HG02571 (cell line): ENCODE measurements around the gene CDC42EP2.

Source experiments
- ATAC-seq: cut with Tn5 transposase; IDR thresholded peaks from one replicate; pipeline ENCODE4 v1.9.1; 2021; ENCODE audit warnings: mild to moderate bottlenecking, moderate library complexity; ENCODE audit not compliant: unreplicated experiment

The CDC42EP2 gene

GRCh38 chr11:65297026-65297672 is 17.5 kb upstream of the CDC42EP2 start:
- ATAC-seq, result no peak

DNA sequence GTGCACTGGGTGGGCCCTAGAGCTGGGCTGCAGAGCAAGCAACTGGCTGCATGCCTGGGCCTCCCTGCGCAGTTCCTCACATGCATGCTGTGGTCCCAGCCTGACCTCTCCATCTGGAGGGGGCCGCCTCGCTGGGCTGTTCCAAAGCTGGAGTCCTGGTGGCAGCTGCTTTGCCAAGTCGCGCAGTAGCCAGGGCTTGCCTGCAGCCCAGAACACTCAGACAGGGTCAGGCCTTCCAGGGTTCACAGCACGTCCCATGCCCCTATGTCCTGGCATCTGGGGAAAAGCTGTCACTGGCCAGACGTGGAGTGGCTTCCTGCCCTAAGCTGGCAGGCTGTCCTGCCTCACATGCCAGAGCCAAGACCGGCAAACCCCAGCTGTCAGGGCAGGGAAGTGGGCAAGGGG is 16.5 kb upstream of the CDC42EP2 start:
- ATAC-seq, result no peak

DNA sequence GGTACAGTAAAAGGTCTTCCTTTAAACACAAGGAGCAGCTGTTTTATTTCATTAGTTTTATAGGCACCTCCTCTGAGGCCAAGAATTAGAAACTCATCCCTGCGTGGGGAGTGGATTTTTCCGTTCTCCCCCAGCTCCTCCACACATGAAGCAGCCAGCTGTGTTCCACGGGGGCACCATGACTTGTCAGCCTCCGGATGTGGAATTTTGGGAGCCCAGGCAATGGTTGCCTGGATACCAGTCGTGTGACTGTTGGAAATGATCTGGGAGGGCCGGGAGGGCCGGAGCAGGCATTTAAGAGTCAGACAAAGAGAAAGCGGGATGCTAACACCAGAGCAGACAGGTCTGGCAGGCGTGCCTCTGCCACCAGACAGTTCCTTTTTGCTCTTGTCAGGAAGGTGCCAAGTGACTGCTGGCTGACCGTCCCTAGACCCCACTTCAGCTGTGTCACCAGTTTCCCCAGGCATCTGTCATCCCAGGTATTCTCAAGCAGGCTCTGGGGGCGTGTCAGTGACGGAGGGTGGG is 15.9 kb upstream of the CDC42EP2 start:
- ATAC-seq, result no peak

- ATAC-seq, result no peak
Measured at GRCh38 chr11:65300621-65301275, 13.9 kb upstream of the CDC42EP2 start.

GRCh38 chr11:65301491-65302329 is 13.0 kb upstream of the CDC42EP2 start:
- no peak for ATAC-seq

DNA sequence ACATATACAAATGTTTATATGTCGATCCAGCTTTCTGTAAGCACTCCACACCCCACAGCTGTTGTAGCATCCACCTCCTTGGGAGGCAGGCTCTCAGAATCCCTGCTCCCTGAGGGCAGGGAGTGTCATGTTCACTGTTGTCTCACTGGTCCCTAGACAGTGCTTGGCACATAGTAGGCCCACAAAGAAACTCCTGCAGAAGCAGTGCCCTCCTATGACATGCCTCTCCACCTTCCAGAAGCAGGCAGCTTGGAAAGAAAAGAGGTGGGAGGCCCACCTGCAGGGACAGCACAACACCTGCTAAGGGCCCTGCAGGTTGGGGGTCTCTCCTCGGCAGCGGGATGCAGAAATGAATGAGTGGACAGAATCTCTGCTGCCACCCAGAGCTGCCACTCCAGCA is 11.1 kb upstream of the CDC42EP2 start:
- ATAC-seq, result no peak

DNA sequence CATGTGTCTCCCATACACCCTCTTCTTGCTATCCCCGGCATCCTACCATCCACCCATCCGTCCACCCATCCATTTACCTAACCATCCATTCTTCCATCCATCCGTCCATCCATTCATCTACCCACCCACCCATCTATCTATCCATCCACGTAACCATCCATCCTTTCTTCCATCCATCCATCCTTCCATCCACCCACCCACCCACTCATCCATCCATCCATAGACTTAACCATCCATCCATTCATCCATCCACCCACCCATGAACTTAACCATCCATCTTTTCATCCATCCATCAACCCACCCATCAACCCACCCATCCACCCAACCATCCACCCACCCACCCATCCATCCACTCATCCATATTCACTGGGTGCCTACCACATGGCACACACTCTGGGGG is 10.6 kb upstream of the CDC42EP2 start:
- no peak for ATAC-seq

DNA sequence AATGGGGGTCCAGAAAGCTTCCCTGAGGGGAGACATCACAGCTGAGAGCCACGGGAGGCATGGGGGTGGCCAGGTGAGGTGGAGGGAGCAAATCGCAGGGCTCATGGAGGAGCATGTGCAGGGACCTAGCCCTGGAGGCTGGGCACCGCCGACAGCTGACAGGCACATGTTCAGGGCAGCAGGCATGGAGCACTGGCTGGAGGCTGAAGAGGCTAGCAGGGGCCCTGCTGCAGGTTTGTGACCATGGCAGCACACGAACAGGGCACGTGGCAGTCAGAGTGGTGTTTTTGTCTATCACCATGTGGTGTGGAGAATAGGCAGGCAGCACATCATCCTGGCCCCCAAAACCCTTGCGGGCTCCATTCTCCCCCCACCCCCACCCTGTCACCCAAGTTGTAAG is 10.1 kb upstream of the CDC42EP2 start:
- ATAC-seq, result no peak

- no peak for ATAC-seq
Measured at GRCh38 chr11:65305501-65306268, 9.0 kb upstream of the CDC42EP2 start.

GRCh38 chr11:65307298-65308229 is 7.1 kb upstream of the CDC42EP2 start:
- ATAC-seq, result no peak

GRCh38 chr11:65308281-65308891 is 6.3 kb upstream of the CDC42EP2 start:
- no peak for ATAC-seq

- no peak for ATAC-seq
Measured at GRCh38 chr11:65309006-65309405, 5.7 kb upstream of the CDC42EP2 start.

- no peak for ATAC-seq
Measured at GRCh38 chr11:65310215-65310614, 4.5 kb upstream of the CDC42EP2 start.

DNA sequence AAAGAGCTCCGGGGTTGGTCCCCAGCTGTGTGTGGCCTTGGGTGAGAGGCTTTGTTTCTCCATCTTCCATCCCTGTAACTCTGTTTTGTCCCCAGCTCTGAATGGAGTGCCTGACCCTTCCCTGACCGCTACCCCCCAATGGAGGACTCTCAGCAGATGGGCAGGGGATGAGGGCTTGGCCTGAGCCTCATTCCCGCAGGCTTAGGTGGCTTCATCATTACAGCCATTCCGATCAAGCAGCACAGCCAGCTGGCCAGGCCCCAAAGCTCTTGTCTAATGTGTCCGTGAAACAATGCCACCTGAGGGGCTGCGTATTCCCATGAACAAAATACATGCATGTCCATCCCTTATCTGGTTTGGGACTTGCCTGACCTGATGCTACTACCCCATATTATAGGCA is 3.9 kb upstream of the CDC42EP2 start:
- no peak for ATAC-seq

DNA sequence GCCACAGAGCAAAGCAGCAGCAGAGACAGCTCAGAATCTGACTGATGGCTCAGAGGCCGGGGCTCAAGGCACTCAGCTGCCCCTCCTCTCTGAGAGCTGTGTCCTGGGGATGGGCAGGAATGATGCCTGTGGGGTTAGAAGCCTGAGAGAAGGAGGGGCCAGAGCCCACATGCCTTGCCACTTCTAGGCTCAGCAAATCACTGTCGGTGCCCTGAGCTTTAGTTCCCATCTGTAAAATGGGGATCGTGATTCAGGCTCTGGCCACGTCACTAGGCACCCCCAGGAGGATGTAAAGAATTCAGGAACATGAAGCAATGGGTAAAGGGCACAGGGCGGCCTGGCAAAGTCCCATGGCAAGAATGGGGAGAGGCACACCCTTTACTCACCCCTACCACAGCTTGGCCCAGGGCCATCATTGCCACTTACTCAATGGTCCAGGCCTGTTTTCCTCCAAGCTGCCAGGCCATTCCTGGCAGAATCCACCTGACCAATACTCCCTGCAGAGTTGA is 3.4 kb upstream of the CDC42EP2 start:
- no peak for ATAC-seq

DNA sequence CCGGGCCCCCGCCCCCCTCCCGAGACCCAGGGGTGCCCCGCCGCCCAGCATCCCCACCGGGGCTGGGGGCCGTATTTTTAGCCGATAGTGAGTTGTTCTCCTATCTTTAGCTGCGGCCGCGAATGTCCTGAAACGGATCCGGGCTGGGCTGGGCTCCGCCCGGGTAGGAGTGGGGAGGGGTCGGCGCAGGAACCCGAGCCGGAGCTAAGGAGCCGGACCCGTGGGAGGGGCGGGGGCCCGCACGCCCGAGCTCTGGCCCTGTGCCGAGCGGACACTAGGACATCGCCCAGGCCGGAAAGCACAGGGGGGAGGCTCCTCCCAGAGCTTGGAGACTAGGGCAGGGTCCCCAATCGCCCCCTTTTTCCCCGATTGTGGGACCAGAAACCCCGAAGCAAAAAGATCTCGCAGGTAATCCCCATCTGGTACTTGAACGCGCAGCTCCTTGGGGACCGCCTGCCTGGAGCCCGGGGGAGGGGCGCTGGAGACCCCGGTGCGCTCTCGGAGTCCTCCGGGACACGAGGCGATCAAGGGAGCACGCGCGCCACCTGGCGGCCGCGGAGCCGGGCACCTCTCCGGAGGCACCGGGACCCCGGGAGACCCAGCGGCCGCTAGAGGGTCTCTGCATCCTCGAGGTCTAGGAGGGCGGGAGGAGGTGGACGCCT is 669 bp downstream of the CDC42EP2 start:
- no peak for ATAC-seq

DNA sequence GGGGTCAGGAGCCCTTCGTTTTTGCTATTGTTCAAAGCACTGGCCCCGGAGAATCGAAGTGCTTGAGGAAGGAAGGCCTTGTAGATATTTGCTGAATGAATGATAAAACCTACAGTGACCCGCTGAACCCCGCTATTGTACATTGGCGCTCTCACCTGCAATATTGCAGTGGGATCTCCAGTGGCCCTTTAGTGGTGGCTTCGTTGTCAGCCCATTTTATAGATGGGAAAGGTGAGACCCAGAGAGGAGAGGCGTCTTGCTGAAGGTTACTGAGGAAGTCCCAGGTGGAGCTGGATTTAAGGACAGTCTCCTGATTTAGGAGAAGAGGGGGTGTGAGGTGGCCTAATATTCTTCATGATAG is 1.2 kb downstream of the CDC42EP2 start:
- ATAC-seq, result no peak

- ATAC-seq, result no peak
Measured at GRCh38 chr11:65316227-65317024, 1.8 kb downstream of the CDC42EP2 start.
